Activated CD8-positive, alpha-beta memory T cell treated with anti-CD3 and anti-CD28 coated beads for 1 hour (primary cell): Measurements from ENCODE around the gene CST9.
"Not testable (repeated sequence)": the region's sequence is repeated elsewhere in the genome, so short reads cannot be mapped to it uniquely, and the experiment has no call there.

Source experiments
- DNase-seq, 2 donors: peaks; one replicate each; pipeline ENCODE4 v3.0.0-alpha.2; 2020; ENCODE audit warnings: low read depth in 1 of 2; ENCODE audit errors: extremely low read depth in 1 of 2

The CST9 gene

GRCh38 chr20:23588434-23589403, 17.0 kb downstream of the CST9 start:
- DNase-seq: no peak

- DNase-seq: no peak
These were observed 18.1 kb downstream of the CST9 start for GRCh38 chr20:23587631-23588030.

- no peak for DNase-seq
These were observed 18.8 kb downstream of the CST9 start for GRCh38 chr20:23586735-23587525.

GRCh38 chr20:23585808-23586734, 19.6 kb downstream of the CST9 start:
- DNase-seq: no peak

GRCh38 chr20:23585449-23585807, 20.3 kb downstream of the CST9 start:
- DNase-seq: no peak

GRCh38 chr20:23584434-23585199, 21.1 kb downstream of the CST9 start:
- DNase-seq: no peak

- no peak for DNase-seq
These were observed 22.2 kb downstream of the CST9 start for GRCh38 chr20:23583526-23583925.

GRCh38 chr20:23582293-23582692, 23.4 kb downstream of the CST9 start:
- DNase-seq: no peak

GRCh38 chr20:23581833-23582232, 23.9 kb downstream of the CST9 start:
- not testable (repeated sequence) for DNase-seq

- DNase-seq: no peak
These were observed 30.7 kb downstream of the CST9 start for GRCh38 chr20:23574977-23575376.

- no peak for DNase-seq
These were observed 35.4 kb downstream of the CST9 start for GRCh38 chr20:23570178-23570760.

- no peak for DNase-seq
These were observed 36.1 kb downstream of the CST9 start for GRCh38 chr20:23569570-23569969.

GRCh38 chr20:23568971-23569330, 36.8 kb downstream of the CST9 start:
- no peak for DNase-seq

GRCh38 chr20:23568320-23568970, 37.3 kb downstream of the CST9 start, which contains the start of gene CST9L:
TSS of gene CST9L (minus strand) at chr20:23568484. CDS start at chr20:23568450, 34 bp downstream.
- no peak for DNase-seq

- no peak for DNase-seq
These were observed 39.4 kb downstream of the CST9 start for GRCh38 chr20:23566199-23566932.

GRCh38 chr20:23565503-23566045, 40.1 kb downstream of the CST9 start:
- DNase-seq: no peak

- DNase-seq: no peak
These were observed 40.8 kb downstream of the CST9 start for GRCh38 chr20:23564927-23565326.

GRCh38 chr20:23562721-23563342, 42.9 kb downstream of the CST9 start:
- DNase-seq: no peak
